WTC11 (cell line): ENCODE measurements around the gene PTPDC1. TPM values are rescaled to one million over a fixed set of nuclear protein-coding genes. Genes with fewer than 3 reads are reported as not detected.

Source experiments
- ATAC-seq: fragments of 200-7000 bp; cut with Tn5 transposase; 2 replicates; pipeline ENCODE4 v1.10.0; 2021; ENCODE audit warnings: mild to moderate bottlenecking, moderate library complexity
- CTCF ChIA-PET: fragments of 300-600 bp; sonication (Branson Sonifier 250); formaldehyde crosslinking; loops from one replicate; lab custom pipeline; 2021; ENCODE audit warnings: antibody characterized with exemption; lab: Charles Lee
- POLR2A ChIA-PET: fragments of 350-600 bp; sonication (Branson Sonifier 250); formaldehyde crosslinking; loops from one replicate; lab custom pipeline; 2021; ENCODE audit warnings: antibody characterized with exemption; lab: Charles Lee
- DNase-seq: peaks from one replicate; pipeline ENCODE4 v3.0.0; 2021; ENCODE audit warnings: low spot score
- H3K27ac Mint-ChIP-seq: 2 replicates; pipeline ENCODE4 v1.8.0; 2021; ENCODE audit warnings: mixed read lengths
- H3K27me3 Mint-ChIP-seq: 2 replicates; pipeline ENCODE4 v1.8.0; 2021; ENCODE audit warnings: low read depth, mild to moderate bottlenecking, moderate library complexity, mixed read lengths
- H3K36me3 Mint-ChIP-seq: 2 replicates; pipeline ENCODE4 v1.8.0; 2021; ENCODE audit warnings: mixed read lengths
- H3K4me1 Mint-ChIP-seq: 2 replicates; pipeline ENCODE4 v1.8.0; 2022; ENCODE audit warnings: mixed read lengths
- H3K4me3 Mint-ChIP-seq: 2 replicates; pipeline ENCODE4 v1.8.0; 2021; ENCODE audit warnings: mild to moderate bottlenecking, moderate library complexity, mixed read lengths
- H3K9me3 Mint-ChIP-seq: 2 replicates; pipeline ENCODE4 v1.8.0; 2021; ENCODE audit warnings: mixed read lengths
- CBFB ChIP-seq: sonication (generic); formaldehyde crosslinking; IDR thresholded peaks from 2 replicates; pipeline ENCODE4 v1.8.1; 2022; ENCODE audit warnings: mild to moderate bottlenecking, low read depth, missing genetic modification reagents
- ESRRA ChIP-seq: sonication (generic); formaldehyde crosslinking; IDR thresholded peaks from 2 replicates; pipeline ENCODE4 v1.8.1; 2022; ENCODE audit warnings: mild to moderate bottlenecking, missing genetic modification reagents, borderline replicate concordance
- JAZF1 ChIP-seq: fragments of 250-450 bp; sonication (Bioruptor Pico); IDR thresholded peaks from 2 replicates; pipeline ENCODE4 v1.9.0; 2021; ENCODE audit warnings: moderate library complexity, mild to moderate bottlenecking, inconsistent platforms
- JUN ChIP-seq: sonication (generic); formaldehyde crosslinking; IDR thresholded peaks from 2 replicates; pipeline ENCODE4 v1.8.0; 2023; ENCODE audit warnings: mild to moderate bottlenecking, missing genetic modification reagents
- NR2C2 ChIP-seq: sonication (generic); formaldehyde crosslinking; IDR thresholded peaks from 2 replicates; pipeline ENCODE4 v1.8.0; 2022; ENCODE audit warnings: mild to moderate bottlenecking, missing genetic modification reagents
- SOX15 ChIP-seq: fragments of 250-450 bp; sonication (Bioruptor Pico); IDR thresholded peaks from 2 replicates; pipeline ENCODE4 v1.9.0; 2021; ENCODE audit warnings: mild to moderate bottlenecking
- ZNF219 ChIP-seq: sonication (generic); formaldehyde crosslinking; IDR thresholded peaks from 2 replicates; pipeline ENCODE4 v1.8.0; 2023; ENCODE audit warnings: missing genetic modification reagents, mild to moderate bottlenecking, borderline replicate concordance
- ZNF263 ChIP-seq: sonication (generic); formaldehyde crosslinking; IDR thresholded peaks from 2 replicates; pipeline ENCODE4 v1.8.1; 2022; ENCODE audit warnings: low read depth, mild to moderate bottlenecking, moderate library complexity, missing genetic modification reagents
- ZNF317 ChIP-seq: sonication (generic); formaldehyde crosslinking; IDR thresholded peaks from 2 replicates; pipeline ENCODE4 v1.8.1; 2023; ENCODE audit warnings: low read depth, mild to moderate bottlenecking, moderate library complexity, missing genetic modification reagents, borderline replicate concordance
- ZNF396 ChIP-seq: fragments of 250-450 bp; sonication (Bioruptor Pico); IDR thresholded peaks from 2 replicates; pipeline ENCODE4 v1.8.0; 2021; ENCODE audit warnings: mild to moderate bottlenecking, moderate library complexity, borderline replicate concordance
- total RNA-seq: library from RNA; stranded (reverse); gene quantifications from 3 replicates; pipeline ENCODE4 v1.2.3, GENCODE V29; 2021
- TF ChIP-seq, protein P1 (sequence below): sonication (generic); formaldehyde crosslinking; IDR thresholded peaks from 2 replicates; pipeline ENCODE4 v1.8.1; 2022; ENCODE audit warnings: low read depth, missing genetic modification reagents, borderline replicate concordance
- TF ChIP-seq, protein P2 (sequence below): sonication (generic); formaldehyde crosslinking; IDR thresholded peaks from 2 replicates; pipeline ENCODE4 v1.8.1; 2023; ENCODE audit warnings: mild to moderate bottlenecking, missing genetic modification reagents
- TF ChIP-seq, protein P3 (sequence below): sonication (generic); formaldehyde crosslinking; IDR thresholded peaks from 2 replicates; pipeline ENCODE4 v1.8.1; 2022; ENCODE audit warnings: mild to moderate bottlenecking, missing genetic modification reagents, moderate library complexity, borderline replicate concordance
- TF ChIP-seq, protein P4 (sequence below): sonication (generic); formaldehyde crosslinking; IDR thresholded peaks from 2 replicates; pipeline ENCODE4 v1.8.0; 2023; ENCODE audit warnings: mild to moderate bottlenecking, missing genetic modification reagents

PTPDC1 gene
- total RNA-seq, 1 experiment from 2014 or later, result 9.2 TPM

DNA sequence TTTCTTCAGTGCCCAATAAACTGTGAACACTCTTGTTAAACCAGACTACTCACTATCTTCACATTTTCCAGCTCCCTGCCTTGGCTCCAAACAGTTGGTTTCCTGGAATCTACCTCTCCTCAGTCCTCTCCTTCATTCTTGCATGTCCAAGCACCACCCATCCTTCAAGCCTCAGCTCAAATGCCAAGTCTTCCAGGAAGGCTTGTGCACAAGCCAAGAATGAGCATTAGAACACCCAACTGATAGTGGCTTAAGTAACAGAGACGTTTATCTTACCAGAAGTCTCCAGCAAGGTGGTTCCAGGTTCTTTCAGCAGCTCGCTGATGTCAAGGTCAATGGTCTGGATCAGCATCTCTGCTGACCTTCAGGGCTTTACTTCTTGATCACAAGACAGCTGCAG lies 60.1 kb downstream of the PTPDC1 start:
- ChIA-PET CTCF (interaction anchor here (1.1 kb wide), 1 partner anchor 69 kb away, joined by 3 read pairs; no protein-coding TSS in a partner anchor), POLR2A (no interaction called here)
- H3K27ac Mint-ChIP-seq, result no peak overlapping the region
- H3K27me3 Mint-ChIP-seq, result peaks cover under 1% of the 10 kb centered on the region; the same call in 1 of the 2 replicates
- H3K9me3 Mint-ChIP-seq, result no peaks in the 10 kb centered on the region
- no peaks in the 10 kb centered on the region for H3K36me3 Mint-ChIP-seq
- DNase-seq (no peak), ATAC-seq (no peak)
- peaks cover 26% of the 10 kb centered on the region for H3K4me1 Mint-ChIP-seq
- TF ChIP-seq, protein P1, sequence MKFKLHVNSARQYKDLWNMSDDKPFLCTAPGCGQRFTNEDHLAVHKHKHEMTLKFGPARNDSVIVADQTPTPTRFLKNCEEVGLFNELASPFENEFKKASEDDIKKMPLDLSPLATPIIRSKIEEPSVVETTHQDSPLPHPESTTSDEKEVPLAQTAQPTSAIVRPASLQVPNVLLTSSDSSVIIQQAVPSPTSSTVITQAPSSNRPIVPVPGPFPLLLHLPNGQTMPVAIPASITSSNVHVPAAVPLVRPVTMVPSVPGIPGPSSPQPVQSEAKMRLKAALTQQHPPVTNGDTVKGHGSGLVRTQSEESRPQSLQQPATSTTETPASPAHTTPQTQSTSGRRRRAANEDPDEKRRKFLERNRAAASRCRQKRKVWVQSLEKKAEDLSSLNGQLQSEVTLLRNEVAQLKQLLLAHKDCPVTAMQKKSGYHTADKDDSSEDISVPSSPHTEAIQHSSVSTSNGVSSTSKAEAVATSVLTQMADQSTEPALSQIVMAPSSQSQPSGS (CRISPR knock-in tag), result no peak
- no peak for TF ChIP-seq ZNF263 (CRISPR knock-in tag)
- H3K4me3 Mint-ChIP-seq, result no peak overlapping the region

DNA sequence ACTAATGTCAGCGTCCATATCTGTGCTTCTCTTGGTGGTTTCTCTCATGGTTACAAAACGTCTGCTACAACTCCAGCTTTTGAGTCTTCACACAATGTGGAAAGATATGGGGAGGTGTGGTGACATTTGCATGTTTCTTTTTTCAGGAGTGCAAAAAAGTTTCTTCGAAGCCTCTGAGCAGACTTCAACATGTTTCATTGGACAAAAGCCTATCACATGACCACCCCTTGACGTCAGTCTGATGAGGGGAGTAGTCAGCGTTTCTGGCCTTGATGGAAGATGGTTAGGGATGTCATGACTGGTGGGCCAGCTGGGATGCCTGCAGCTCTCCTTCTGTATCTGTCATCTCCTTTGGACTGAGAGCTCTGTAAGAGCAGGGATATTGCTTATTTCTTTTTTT lies 61.4 kb downstream of the PTPDC1 start:
- peaks cover 34% of the 10 kb centered on the region for H3K4me1 Mint-ChIP-seq
- POLR2A ChIA-PET, result no interaction called here
- no peaks in the 10 kb centered on the region for H3K9me3 Mint-ChIP-seq
- no peak overlapping the region for H3K4me3 Mint-ChIP-seq
- H3K27ac Mint-ChIP-seq, result no peak overlapping the region
- ATAC-seq (no peak), DNase-seq (no peak)
- H3K36me3 Mint-ChIP-seq, result no peaks in the 10 kb centered on the region
- peaks cover 5% of the 10 kb centered on the region; the same call in 1 of the 2 replicates for H3K27me3 Mint-ChIP-seq
- CTCF ChIA-PET, result no interaction called here
- TF ChIP-seq SOX15 (CRISPR knock-in tag) (no peak), JAZF1 (CRISPR knock-in tag) (no peak), ESRRA (CRISPR knock-in tag) (no peak), ZNF219 (no peak)
- TF ChIP-seq, protein P2, sequence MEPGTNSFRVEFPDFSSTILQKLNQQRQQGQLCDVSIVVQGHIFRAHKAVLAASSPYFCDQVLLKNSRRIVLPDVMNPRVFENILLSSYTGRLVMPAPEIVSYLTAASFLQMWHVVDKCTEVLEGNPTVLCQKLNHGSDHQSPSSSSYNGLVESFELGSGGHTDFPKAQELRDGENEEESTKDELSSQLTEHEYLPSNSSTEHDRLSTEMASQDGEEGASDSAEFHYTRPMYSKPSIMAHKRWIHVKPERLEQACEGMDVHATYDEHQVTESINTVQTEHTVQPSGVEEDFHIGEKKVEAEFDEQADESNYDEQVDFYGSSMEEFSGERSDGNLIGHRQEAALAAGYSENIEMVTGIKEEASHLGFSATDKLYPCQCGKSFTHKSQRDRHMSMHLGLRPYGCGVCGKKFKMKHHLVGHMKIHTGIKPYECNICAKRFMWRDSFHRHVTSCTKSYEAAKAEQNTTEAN (CRISPR knock-in tag), result no peak
- TF ChIP-seq, protein P3, sequence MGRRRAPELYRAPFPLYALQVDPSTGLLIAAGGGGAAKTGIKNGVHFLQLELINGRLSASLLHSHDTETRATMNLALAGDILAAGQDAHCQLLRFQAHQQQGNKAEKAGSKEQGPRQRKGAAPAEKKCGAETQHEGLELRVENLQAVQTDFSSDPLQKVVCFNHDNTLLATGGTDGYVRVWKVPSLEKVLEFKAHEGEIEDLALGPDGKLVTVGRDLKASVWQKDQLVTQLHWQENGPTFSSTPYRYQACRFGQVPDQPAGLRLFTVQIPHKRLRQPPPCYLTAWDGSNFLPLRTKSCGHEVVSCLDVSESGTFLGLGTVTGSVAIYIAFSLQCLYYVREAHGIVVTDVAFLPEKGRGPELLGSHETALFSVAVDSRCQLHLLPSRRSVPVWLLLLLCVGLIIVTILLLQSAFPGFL (CRISPR knock-in tag), result no peak

DNA sequence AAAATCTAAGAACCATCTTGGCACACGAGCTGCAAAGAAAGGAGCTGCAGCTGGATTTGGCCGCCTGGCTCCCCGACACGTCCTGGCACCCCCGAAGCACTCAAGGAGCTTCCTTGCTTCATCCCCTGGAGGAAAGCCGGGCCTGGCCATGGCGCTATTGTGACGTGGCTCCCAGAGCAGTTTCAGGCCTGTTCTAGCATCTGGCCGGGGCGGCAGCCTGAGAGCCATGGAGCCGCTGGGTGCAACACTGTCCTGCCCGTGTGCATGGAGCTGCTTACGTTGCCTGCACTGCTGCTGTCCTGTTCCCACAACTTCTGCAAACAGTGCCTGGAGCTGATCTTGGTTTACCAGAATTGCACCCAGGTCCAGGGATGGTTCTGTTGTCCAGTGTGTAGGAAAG lies 63.5 kb downstream of the PTPDC1 start:
- Mint-ChIP-seq H3K9me3 (no peaks in the 10 kb centered on the region), H3K4me1 (peaks cover 40% of the 10 kb centered on the region), H3K27ac (no peak overlapping the region), H3K27me3 (peaks cover 5% of the 10 kb centered on the region; the same call in 1 of the 2 replicates), H3K4me3 (no peak overlapping the region), H3K36me3 (no peaks in the 10 kb centered on the region)
- ATAC-seq (no peak), DNase-seq (no peak)
- ChIA-PET POLR2A (interaction anchor here (1.1 to 2.0 kb wide), 2 partner anchors 8 to 62 kb away, joined by 3 to 4 read pairs; no protein-coding TSS in a partner anchor), CTCF (interaction anchor here (2.0 kb wide), 1 partner anchor 134 kb away, joined by 5 read pairs; no protein-coding TSS in a partner anchor)
- no peak for TF ChIP-seq CBFB (CRISPR knock-in tag)
- TF ChIP-seq, protein P4, sequence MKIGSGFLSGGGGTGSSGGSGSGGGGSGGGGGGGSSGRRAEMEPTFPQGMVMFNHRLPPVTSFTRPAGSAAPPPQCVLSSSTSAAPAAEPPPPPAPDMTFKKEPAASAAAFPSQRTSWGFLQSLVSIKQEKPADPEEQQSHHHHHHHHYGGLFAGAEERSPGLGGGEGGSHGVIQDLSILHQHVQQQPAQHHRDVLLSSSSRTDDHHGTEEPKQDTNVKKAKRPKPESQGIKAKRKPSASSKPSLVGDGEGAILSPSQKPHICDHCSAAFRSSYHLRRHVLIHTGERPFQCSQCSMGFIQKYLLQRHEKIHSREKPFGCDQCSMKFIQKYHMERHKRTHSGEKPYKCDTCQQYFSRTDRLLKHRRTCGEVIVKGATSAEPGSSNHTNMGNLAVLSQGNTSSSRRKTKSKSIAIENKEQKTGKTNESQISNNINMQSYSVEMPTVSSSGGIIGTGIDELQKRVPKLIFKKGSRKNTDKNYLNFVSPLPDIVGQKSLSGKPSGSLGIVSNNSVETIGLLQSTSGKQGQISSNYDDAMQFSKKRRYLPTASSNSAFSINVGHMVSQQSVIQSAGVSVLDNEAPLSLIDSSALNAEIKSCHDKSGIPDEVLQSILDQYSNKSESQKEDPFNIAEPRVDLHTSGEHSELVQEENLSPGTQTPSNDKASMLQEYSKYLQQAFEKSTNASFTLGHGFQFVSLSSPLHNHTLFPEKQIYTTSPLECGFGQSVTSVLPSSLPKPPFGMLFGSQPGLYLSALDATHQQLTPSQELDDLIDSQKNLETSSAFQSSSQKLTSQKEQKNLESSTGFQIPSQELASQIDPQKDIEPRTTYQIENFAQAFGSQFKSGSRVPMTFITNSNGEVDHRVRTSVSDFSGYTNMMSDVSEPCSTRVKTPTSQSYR (CRISPR knock-in tag), result no peak
- no peak for TF ChIP-seq ZNF317 (CRISPR knock-in tag)
- no peak for TF ChIP-seq JUN (CRISPR knock-in tag)
- TF ChIP-seq NR2C2 (CRISPR knock-in tag), result no peak
- no peak for TF ChIP-seq ZNF396
- no peak for TF ChIP-seq ZNF263 (CRISPR knock-in tag)
